GM12878 (cell line): Measurements from ENCODE around the gene C5. TPM values are rescaled to one million over a fixed set of nuclear protein-coding genes. Genes with fewer than 3 reads are reported as not detected.

Source experiments
- ATAC-seq: fragments of 200-7000 bp; cut with Tn5 transposase; 3 replicates; pipeline ENCODE4 v1.9.1; 2020; ENCODE audit warnings: mild to moderate bottlenecking, moderate library complexity
- BruUV-seq: library from RNA; stranded (reverse); fragments of 400-500 nt; replicated peaks from 2 replicates; lab custom pipeline; 2021; lab: Mats Ljungman, UMichigan
- CTCF ChIA-PET: fragments of 300-600 bp; sonication (Branson Sonifier 250); formaldehyde crosslinking; extraction: SDS; loops from one replicate; lab custom pipeline; 2021; ENCODE audit warnings: inconsistent platforms; lab: Yijun Ruan, JAX
- POLR2A ChIA-PET: fragments of 350-600 bp; formaldehyde crosslinking; extraction: SDS; loops from one replicate; lab custom pipeline; 2021; ENCODE audit warnings: inconsistent platforms; lab: Charles Lee
- RAD21 ChIA-PET: fragments of 300-600 bp; sonication (Branson Sonifier 250); formaldehyde crosslinking; loops from one replicate; lab custom pipeline; 2023; ENCODE audit warnings: antibody characterized with exemption; ENCODE audit not compliant: unreplicated experiment; lab: Charles Lee
- SMC1A ChIA-PET: fragments of 300-600 bp; sonication (Branson Sonifier 250); formaldehyde crosslinking; loops from one replicate; lab custom pipeline; 2023; ENCODE audit not compliant: unreplicated experiment, uncharacterized antibody; lab: Charles Lee
- DNase-seq: peaks from one replicate; pipeline ENCODE4 v3.0.0-alpha.2; 2011; ENCODE audit warnings: low read depth, low spot score
- FAIRE-seq: peaks from 3 replicates; lab custom pipeline; 2011; peaks lifted over from hg19 to GRCh38; lab: Jason Lieb, UNC
- H2AFZ ChIP-seq: 2 replicates; pipeline ENCODE4 v1.6.0; 2011; ENCODE audit warnings: low read depth, low read length, control low read depth; ENCODE audit not compliant: control insufficient read depth
- H3K27ac ChIP-seq: 2 replicates; pipeline ENCODE4 v1.5.1; 2011; ENCODE audit warnings: control low read depth; ENCODE audit not compliant: control insufficient read depth, insufficient read depth
- H3K27me3 ChIP-seq, 2 experiments: replicated peaks in 1 of 2; 2 replicates each; pipeline versions ENCODE4 v1.6.0 to v1.6.1; 2011; ENCODE audit warnings: low read length in 1 of 2; ENCODE audit not compliant: control insufficient read depth in 2 of 2, insufficient read depth in 2 of 2
- H3K36me3 ChIP-seq, 2 experiments: 2 replicates each; pipeline ENCODE4 v1.5.1; 2011; ENCODE audit warnings: low read length in 1 of 2; ENCODE audit not compliant: control insufficient read depth in 2 of 2, insufficient read depth in 2 of 2
- H3K4me1 ChIP-seq: 2 replicates; pipeline ENCODE4 v1.6.1; 2011; ENCODE audit warnings: mild to moderate bottlenecking, low read length, moderate library complexity, mixed read lengths; ENCODE audit not compliant: control insufficient read depth, insufficient read depth
- H3K4me2 ChIP-seq: 2 replicates; pipeline ENCODE4 v1.6.0; 2011; ENCODE audit warnings: control low read depth; ENCODE audit not compliant: control insufficient read depth, insufficient read depth
- H3K4me3 ChIP-seq: fragments of 200-600 bp; sonication (generic); 2 replicates; pipeline ENCODE4 v1.5.1; 2016
- H3K79me2 ChIP-seq: 2 replicates; pipeline ENCODE4 v1.6.0; 2011; ENCODE audit warnings: low read length; ENCODE audit not compliant: control insufficient read depth, insufficient read depth
- H3K9ac ChIP-seq: 2 replicates; pipeline ENCODE4 v1.8.0; 2011; ENCODE audit warnings: low read length, control low read depth, mixed read lengths; ENCODE audit not compliant: control insufficient read depth, insufficient read depth
- H3K9me3 ChIP-seq: replicated peaks from 3 replicates; pipeline ENCODE4 v1.5.1; 2011; ENCODE audit warnings: mild to moderate bottlenecking, low read length; ENCODE audit not compliant: control insufficient read depth, insufficient read depth
- H4K20me1 ChIP-seq: 2 replicates; pipeline ENCODE4 v1.6.0; 2011; ENCODE audit not compliant: control insufficient read depth, insufficient read depth
- CTCF ChIP-seq, 3 experiments: IDR thresholded peaks in 2 of 3; conservative IDR thresholded peaks in 1 of 3; 2 replicates each; pipeline ENCODE4 v1.5.1; 2011; ENCODE audit warnings: low read depth in 3 of 3, low read length in 3 of 3, mild to moderate bottlenecking in 3 of 3, control low read depth in 2 of 3, moderate library complexity in 2 of 3, inconsistent platforms in 1 of 3, mixed read lengths in 1 of 3; ENCODE audit not compliant: control insufficient read depth in 2 of 3, insufficient read depth in 1 of 3; ENCODE audit errors: extremely low read depth in 1 of 3
- EP300 ChIP-seq, 2 experiments: fragments of 150-350 bp in 1 of 2; IDR thresholded peaks; 2 replicates each; pipeline ENCODE4 v1.6.1; 2011 to 2012; ENCODE audit warnings: low read depth in 2 of 2, low read length in 2 of 2, borderline replicate concordance in 1 of 2, improper control_type of control experiment in 1 of 2, inconsistent platforms in 1 of 2; ENCODE audit not compliant: control insufficient read depth in 1 of 2
- IKZF1 ChIP-seq: fragments of 450-650 bp; conservative IDR thresholded peaks from 2 replicates; pipeline ENCODE4 v1.6.1; 2017; ENCODE audit warnings: antibody characterized with exemption, mild to moderate bottlenecking
- NFXL1 ChIP-seq: fragments of 450-650 bp; IDR thresholded peaks from 2 replicates; pipeline ENCODE4 v1.6.1; 2017; ENCODE audit warnings: antibody characterized with exemption, mild to moderate bottlenecking, borderline replicate concordance
- RAD51 ChIP-seq: fragments of 450-650 bp; IDR thresholded peaks from 2 replicates; pipeline ENCODE4 v1.6.1; 2016; ENCODE audit warnings: moderate library complexity, mild to moderate bottlenecking, inconsistent platforms
- STAT3 ChIP-seq: IDR thresholded peaks from 2 replicates; pipeline ENCODE4 v1.6.1; 2011; ENCODE audit warnings: low read depth, low read length, improper control_type of control experiment
- WGBS: methylation state at CpG from one replicate; pipeline ENCODE4 v1.1.6; 2016; ENCODE audit warnings: low lambda C conversion rate; ENCODE audit not compliant: insufficient replicate concordance, insufficient coverage; ENCODE audit errors: missing lambda C conversion rate; 5-methylcytosine and 5-hydroxymethylcytosine counted together
- in situ Hi-C: fragments of 300-500 bp; cut with MboI; formaldehyde crosslinking; loops from 9 replicates; pipeline ENCODE4 v1.14.3; 2018; ENCODE audit warnings: mixed read lengths
- intact Hi-C: fragments of 100-400 bp; cut with micrococcal nuclease; formaldehyde crosslinking; loops from one replicate; pipeline ENCODE4 v1.14.2; 2022; ENCODE audit not compliant: unreplicated experiment
- polyA plus RNA-seq, 11 experiments: library from polyadenylated mRNA; depleted of rRNA in 4 of 11; unstranded in 6 of 11; stranded (reverse) in 5 of 11; fragments of >200 nt; fragmentation: Nextera tagmentation in 4 of 11; fragmentation: Illumina TruSeq in 1 of 11; extraction: Ambion mirVana in 4 of 11; extraction: Trizol in 1 of 11; gene quantifications; 1 replicate in 1 of 11; 2 replicates in 10 of 11; pipeline versions ENCODE4 v1.2.1 to v1.2.3, GENCODE V29; 2011 to 2016; ENCODE audit warnings: inconsistent platforms in 2 of 11, missing spikeins in 2 of 11, low read depth in 1 of 11
- total RNA-seq, 4 experiments: library from RNA; depleted of rRNA in 3 of 4; stranded (reverse); fragments of >200 nt in 3 of 4; fragmentation: Illumina TruSeq in 1 of 4; extraction: Trizol in 1 of 4; gene quantifications; 2 replicates each; pipeline versions ENCODE4 v1.2.1 to v1.2.3, GENCODE V29; 2013 to 2021

Gene C5
- total and polyA plus RNA-seq, 10 of the 15 experiments (the other 5 are each of a cell fraction or from before 2014, with no cell fraction given) = 0.39 to 2.2 (median 1.2) TPM

GRCh38 chr9:121057821-121058220 lies 7.7 kb upstream of the C5 start (continued):
- TF ChIP-seq CTCF (IDR thresholded peaks at IDR 0.05 in 2 of 3, conservative IDR thresholded peaks at IDR 0.05 in 1 of 3; ENCODE audit: control insufficient read depth in 2 of 3, extremely low read depth in 1 of 3, insufficient read depth in 1 of 3, low read depth in 3 of 3, low read length in 3 of 3) (no peak), IKZF1 (no peak), EP300 (IDR thresholded peaks at IDR 0.05; ENCODE audit: borderline replicate concordance in 1 of 2, control insufficient read depth in 1 of 2, low read depth in 2 of 2, low read length in 2 of 2) (no peak)

GRCh38 chr9:121055642-121056143 lies 5.6 kb upstream of the C5 start:
- H3K4me2 ChIP-seq = no peak overlapping the region
- H3K9ac ChIP-seq = no peak overlapping the region
- no peaks in the 10 kb centered on the region for H4K20me1 ChIP-seq
- no peaks in the 10 kb centered on the region for H3K9me3 ChIP-seq
- no peak overlapping the region for H2AFZ ChIP-seq
- no peaks in the 10 kb centered on the region for H3K36me3 ChIP-seq
- no peaks in the 10 kb centered on the region for H3K79me2 ChIP-seq
- POLR2A ChIA-PET = interaction anchor here (0.5 to 1.0 kb wide), 3 partner anchors 9 to 1350 kb away, joined by 3 read pairs; no protein-coding TSS in a partner anchor
- H3K4me3 ChIP-seq = no peak overlapping the region
- 90% methylated on average over 2 of the region's 2 CpGs for WGBS
- BruUV-seq = no TSS peak
- TF ChIP-seq CTCF (IDR thresholded peaks at IDR 0.05 in 2 of 3, conservative IDR thresholded peaks at IDR 0.05 in 1 of 3; ENCODE audit: control insufficient read depth in 2 of 3, extremely low read depth in 1 of 3, insufficient read depth in 1 of 3, low read depth in 3 of 3, low read length in 3 of 3) (peak in 2 of 3 experiments; percentile 54 to 75; a peak in 5 of 6 replicates), NFXL1 (no peak), STAT3 (no peak), RAD51 (no peak)
- DNase-seq (no peak), ATAC-seq (peak; percentile 98), FAIRE-seq (peak; percentile 77)
- intact Hi-C loops (loop anchor here (5.0 kb wide), 1 partner anchor 63 kb away; no protein-coding TSS in a partner anchor), in situ Hi-C loops (no loop called here)
- CTCF ChIA-PET = interaction anchor here (0.5 to 3.2 kb wide), 15 partner anchors 9 to 302 kb away, joined by 3 to 16 read pairs (median 3); no protein-coding TSS in a partner anchor
- no peaks in the 10 kb centered on the region for H3K4me1 ChIP-seq
- H3K27me3 ChIP-seq = no peaks in the 10 kb centered on the region
- SMC1A ChIA-PET = interaction anchor here (1.5 to 1.6 kb wide), 2 partner anchors 70 to 300 kb away, joined by 8 to 9 read pairs; no protein-coding TSS in a partner anchor
- H3K27ac ChIP-seq = no peak overlapping the region
- RAD21 ChIA-PET = interaction anchor here (0.7 to 1.0 kb wide), 3 partner anchors 74 to 434 kb away, joined by 3 to 5 read pairs (median 3); no protein-coding TSS in a partner anchor
